ENCODE data around the gene UNG. TPM values are rescaled to one million over a fixed set of nuclear protein-coding genes. Genes with fewer than 3 reads are reported as not detected.

Gene UNG
- total and polyA plus RNA-seq, 2 donors (not counting 3 experiments of a cell fraction or from before 2014, with no cell fraction given): 21.5 to 46.7 TPM

GRCh38 chr12:109139360-109139759 is 42.0 kb downstream of the UNG start:
- no peaks in the 10 kb centered on the region for H4K20me1 ChIP-seq (replicated peaks; ENCODE audit: control insufficient read depth, extremely low read depth, insufficient read depth, low read length)
- DNase-seq (ENCODE audit: low read depth, low spot score): no peak
- BruUV-seq (replicated peaks): no TSS peak
- H3K4me3 ChIP-seq (replicated peaks in 1 of 3; ENCODE audit: insufficient read depth in 1 of 3, low read depth in 1 of 3, low read length in 3 of 3): no peak overlapping the region
- H3K4me2 ChIP-seq (ENCODE audit: insufficient read depth, low read length): no peak overlapping the region
- no peaks in the 10 kb centered on the region for H3K36me3 ChIP-seq (ENCODE audit: control insufficient read depth in 2 of 2, extremely low read depth in 1 of 2, insufficient read depth in 2 of 2, low read length in 2 of 2)
- no peaks in the 10 kb centered on the region for H3K79me2 ChIP-seq (ENCODE audit: control insufficient read depth, insufficient read depth, low read length)
- no peaks in the 10 kb centered on the region for H3K9me3 ChIP-seq (replicated peaks; ENCODE audit: control insufficient read depth, insufficient read depth, low read length)
- FAIRE-seq: no peak
- intact Hi-C loops (cut with micrococcal nuclease): no loop called here
- no peaks in the 10 kb centered on the region for H3K27me3 ChIP-seq (ENCODE audit: control insufficient read depth in 2 of 2, insufficient read depth in 2 of 2, low read length in 2 of 2)
- H3K9ac ChIP-seq (replicated peaks; ENCODE audit: extremely low read depth, insufficient read depth, low read length): no peak overlapping the region
- H3K4me1 ChIP-seq (ENCODE audit: control insufficient read depth, extremely low read depth, insufficient read depth, low read length): no peaks in the 10 kb centered on the region
- TF ChIP-seq MYC (IDR thresholded peaks at IDR 0.05; ENCODE audit: low read depth, low read length) (no peak), POLR2AphosphoS5 (IDR thresholded peaks at IDR 0.05; ENCODE audit: insufficient read depth, low read depth, low read length) (no peak), POLR2A (IDR thresholded peaks at IDR 0.05; ENCODE audit: low read depth, low read length) (no peak), CTCF (IDR thresholded peaks at IDR 0.05; ENCODE audit: extremely low read depth in 1 of 2, insufficient read depth in 1 of 2, low read depth in 1 of 2, low read length in 2 of 2) (no peak), MAX (IDR thresholded peaks at IDR 0.05; ENCODE audit: insufficient read depth, insufficient read length) (no peak), FOS (IDR thresholded peaks at IDR 0.05; ENCODE audit: borderline replicate concordance, insufficient read depth, low read length) (no peak), JUN (IDR thresholded peaks at IDR 0.05; ENCODE audit: borderline replicate concordance, insufficient read depth, insufficient read length, low read depth) (no peak), GATA2 (IDR thresholded peaks at IDR 0.05; ENCODE audit: insufficient read depth, insufficient read length, low read depth, low read length) (no peak), EZH2 (IDR thresholded peaks at IDR 0.05; ENCODE audit: borderline replicate concordance, low read depth, low read length, severe bottlenecking) (no peak)
- no peaks in the 10 kb centered on the region for H3K9me1 ChIP-seq (replicated peaks; ENCODE audit: control insufficient read depth, extremely low read depth, insufficient read depth, low read length)
- ChIA-PET POLR2A (no interaction called here), CTCF (interaction anchor here (1.0 to 1.7 kb wide), 2 partner anchors 27 to 28 kb away, joined by 3 to 6 read pairs; no protein-coding TSS in a partner anchor)
- H2AFZ ChIP-seq (ENCODE audit: low read depth, low read length): no peak overlapping the region
- no peak overlapping the region for H3K27ac ChIP-seq (ENCODE audit: insufficient read depth, low read depth, low read length)
- dilution Hi-C loops (cut with MboI; ENCODE audit: extremely low pct_ligation_motif_present, low sequenced_read_pairs): no loop called here

All from endothelial cell of umbilical vein (primary cell).